ENCODE measurements around the gene AKR1E2.

The AKR1E2 gene

DNA sequence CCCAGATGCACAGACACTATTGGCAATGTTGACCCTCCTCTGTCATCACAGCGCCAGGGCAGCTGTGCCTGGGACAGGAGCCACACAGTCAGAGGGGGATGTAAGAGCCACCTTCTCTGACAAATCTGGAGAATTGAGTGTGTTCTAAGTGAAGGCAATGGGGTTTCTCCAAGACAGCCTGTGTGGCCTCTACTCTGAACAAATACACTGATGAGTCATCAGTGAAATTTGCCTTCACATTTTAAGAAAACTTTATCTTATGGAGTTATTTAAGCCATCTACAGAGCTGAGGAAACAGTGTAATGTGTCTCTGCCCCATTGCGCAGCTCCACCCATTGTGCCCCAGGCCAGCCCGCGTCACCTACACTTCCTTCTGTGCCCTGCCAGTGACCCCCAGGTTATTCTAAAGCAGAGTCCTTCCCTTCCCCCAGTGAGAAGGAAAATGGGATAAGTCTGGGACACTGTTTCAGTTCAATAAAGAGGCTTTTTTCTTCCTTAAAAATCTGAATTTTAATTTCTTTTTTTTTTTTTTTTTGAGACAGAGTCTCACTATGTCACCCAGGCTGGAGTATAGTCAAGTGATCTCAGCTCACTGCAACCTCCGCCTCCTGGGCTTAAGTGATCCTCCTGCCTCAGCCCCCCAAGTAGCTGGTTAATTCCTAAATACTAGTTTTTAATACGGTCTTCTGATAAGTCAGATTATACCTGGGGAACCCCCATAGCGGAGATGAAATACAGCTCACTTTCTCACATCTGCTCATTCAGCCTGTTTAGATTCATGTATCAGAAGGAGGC is 21.8 kb downstream of the AKR1E2 start:
- no peak for DNase-seq

DNA sequence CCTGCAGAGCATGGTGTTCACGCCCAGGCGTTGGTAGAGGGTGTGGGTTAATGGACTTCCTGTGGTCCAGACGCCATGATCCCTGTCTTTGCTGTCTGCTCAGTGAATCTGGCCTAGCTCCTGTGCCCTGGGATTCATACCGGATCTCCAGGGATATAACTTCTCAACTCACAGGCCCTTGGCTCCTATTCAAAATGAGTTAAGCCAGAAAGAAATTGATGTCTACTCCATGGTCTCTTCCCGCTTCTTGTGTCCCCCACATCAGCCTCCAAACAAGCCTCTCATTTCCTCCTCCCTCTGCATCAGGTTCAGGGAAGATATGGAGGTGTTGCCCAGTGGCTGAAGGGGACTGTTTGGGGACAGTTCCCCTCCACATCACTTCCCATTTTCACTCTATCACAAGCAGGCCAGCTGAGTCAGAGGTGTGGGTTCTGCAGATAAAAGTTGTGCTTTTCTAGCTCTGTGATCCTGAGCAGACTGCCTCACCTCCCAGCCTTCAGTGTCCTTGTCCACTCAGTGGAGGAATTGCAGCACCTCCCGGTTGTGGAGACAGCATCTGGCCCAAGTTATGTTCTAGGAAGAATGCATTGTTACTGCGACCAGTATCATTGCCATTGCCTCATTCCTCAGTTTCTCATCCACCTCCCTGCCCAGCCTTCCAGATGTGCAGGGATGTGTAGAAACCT is 22.5 kb downstream of the AKR1E2 start:
- no peak for DNase-seq

GRCh38 chr10:4849042-4849402 is 23.0 kb downstream of the AKR1E2 start:
- DNase-seq: no peak

DNA sequence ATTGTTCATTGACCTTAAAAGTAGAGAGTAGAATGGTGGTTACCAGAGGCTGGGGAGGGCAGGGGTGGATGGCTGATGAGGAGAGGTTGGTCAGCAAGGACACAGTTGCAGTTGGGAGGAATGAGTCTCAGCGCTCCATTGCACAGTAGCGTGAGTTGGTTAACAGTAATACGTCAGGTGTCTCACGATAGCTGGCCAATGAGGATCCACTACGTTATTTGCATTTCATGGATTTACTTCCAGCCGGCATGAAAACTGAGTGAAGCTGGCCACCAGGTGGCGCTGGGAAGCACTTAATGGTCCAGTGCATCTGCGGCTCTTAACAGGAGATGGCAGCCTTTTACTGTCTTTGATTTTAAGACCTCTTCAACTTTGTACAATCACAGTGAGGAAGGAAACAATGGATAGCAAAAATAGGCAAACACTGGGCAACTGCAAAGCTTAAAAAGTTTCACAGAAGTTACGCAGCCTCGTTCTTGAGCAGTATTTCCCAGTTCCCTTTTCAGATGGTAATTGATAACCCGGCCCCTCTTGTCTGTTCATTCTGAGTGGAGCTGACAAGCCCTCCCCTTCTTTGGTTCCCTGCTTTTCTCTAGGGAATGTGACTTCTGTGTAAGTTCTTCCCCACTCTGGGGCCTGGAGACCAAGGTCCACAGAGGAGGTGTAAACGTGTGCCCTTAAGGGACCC is 23.7 kb downstream of the AKR1E2 start:
- DNase-seq: peak; percentile 53

GRCh38 chr10:4850397-4850796 is 24.4 kb downstream of the AKR1E2 start:
- DNase-seq: no peak

DNA sequence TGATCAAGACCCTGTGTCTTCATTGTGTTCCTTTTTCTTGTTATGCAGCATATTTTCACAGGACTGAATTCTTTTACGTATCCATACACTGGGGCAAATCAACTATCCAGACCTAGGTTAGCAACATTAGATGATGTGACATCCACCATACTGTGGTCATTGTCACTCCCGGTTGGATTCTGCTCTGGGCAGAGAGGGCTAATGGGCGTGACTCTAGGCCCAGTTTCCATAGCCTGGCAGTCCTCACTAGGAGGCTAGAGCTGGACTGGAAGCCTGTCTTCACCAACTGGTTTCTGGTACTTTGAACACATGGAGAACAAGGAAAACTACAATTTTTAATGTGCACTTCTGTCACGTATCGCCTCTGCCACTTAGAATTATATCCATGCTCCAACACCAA is 25.2 kb downstream of the AKR1E2 start:
- no peak for DNase-seq

GRCh38 chr10:4851846-4852245 is 25.8 kb downstream of the AKR1E2 start:
- DNase-seq: no peak

DNA sequence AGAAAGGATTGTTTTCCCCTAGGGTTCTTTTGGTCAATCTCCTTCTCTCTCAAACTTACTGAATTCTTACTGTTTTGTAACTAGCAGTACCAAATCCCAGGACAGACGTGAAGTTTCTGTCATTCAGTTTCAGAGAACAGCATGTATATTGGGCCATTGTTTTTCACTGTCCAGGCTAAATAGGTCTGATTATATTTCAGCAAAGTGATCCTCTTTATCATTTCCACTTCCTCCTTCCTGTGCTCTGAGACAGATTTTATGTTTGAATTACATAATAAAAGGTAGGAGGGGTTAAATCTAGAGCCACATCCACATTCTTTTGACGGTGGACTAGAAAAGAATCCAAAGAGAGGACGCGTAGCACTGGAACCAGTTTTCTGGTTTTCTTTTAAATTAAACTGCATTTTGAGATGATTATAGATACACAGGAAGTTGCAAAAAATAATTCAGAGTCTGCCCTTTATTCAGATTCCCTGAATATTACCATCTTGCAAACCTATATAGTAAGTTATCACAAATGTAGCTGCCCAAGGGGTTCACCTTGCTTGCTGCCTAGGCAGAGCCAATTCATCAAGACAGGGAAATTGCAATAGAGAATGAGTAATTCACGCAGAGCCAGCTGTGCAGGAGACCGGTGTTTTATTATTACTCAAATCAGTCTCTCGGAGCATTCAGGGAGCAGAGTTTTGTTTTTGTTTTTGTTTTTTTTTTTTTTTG is 40.1 kb downstream of the AKR1E2 start:
- no peak for DNase-seq

DNA sequence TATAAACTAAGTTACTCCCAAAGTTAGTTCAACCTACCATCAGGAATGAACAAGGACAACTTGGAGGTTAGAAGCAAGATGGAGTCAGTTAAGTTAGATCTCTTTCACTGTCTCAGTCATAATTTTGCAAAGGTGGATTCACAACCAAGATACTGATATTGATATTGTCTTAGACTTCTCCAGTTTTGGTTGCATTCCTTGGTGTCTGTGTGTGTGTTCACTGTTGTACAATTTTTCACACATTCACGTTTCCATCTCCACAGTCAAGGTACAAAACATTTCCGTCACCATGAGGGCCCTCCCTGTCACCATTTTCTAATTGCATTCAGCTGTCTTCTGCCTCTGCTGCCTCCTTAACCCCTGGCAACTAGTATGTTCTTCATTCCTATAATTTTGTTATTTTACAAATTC is 41.1 kb downstream of the AKR1E2 start:
- no peak for DNase-seq

DNA sequence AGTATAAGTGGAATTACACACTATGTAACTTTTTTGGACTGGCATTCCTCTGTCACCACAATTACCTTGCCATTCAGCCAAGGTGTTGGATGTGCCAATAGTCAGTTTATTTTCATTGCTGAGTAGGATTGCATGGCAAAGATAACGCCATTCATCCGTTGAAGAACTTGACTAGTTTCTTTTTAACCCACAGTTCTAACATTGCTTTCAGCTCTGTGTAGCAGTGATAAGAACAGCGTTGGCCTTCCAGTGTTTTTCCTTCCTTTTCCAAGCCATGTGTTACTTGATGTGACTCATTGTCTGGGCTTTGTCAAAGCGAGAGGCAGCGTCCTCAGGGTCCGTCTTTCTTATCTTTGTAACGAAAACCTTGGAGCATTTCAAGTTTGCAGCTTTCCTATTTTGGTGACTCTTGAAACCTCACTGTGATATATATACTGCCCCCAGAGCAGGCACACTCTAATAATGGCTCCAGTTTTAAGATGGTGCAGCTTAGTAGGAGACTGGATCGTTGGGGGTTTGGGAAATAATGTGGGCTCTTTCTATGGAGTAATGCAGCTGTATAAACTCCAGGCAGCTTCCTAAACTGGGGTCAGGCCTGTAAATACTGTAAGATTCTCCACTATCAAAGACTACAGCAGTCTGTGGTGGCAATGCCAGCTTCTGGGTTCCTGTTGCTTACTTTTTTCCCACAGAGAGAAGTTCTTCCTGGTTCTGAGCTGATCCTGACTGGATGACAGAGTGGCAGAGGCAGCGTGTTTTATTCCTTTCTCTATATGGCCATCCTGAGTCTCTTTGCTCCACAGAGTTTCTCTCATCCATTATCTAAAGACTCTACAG is 41.7 kb downstream of the AKR1E2 start:
- no peak for DNase-seq

GRCh38 chr10:4868357-4868657 is 42.3 kb downstream of the AKR1E2 start:
- DNase-seq: no peak

DNA sequence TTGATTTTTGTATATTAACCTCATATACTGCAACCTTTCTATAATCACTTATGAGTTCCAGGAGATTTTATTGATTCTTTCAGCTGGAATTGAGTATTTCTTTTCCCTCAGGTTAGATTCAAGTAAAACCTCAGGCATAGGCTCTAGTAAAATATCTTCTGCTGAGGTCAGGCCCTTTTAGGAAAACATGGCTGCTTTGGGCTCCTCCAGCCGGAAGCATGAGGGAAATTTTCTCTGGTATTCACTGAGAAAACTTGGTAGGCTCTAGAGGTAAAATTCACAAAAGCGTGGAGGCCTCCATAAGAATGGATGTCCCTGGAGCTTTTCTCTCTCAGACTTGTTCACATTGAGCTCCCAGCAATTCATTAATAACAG is 56.7 kb downstream of the AKR1E2 start:
- DNase-seq: no peak

- no peak for DNase-seq
Measured at GRCh38 chr10:4883079-4883739, 57.2 kb downstream of the AKR1E2 start.

DNA sequence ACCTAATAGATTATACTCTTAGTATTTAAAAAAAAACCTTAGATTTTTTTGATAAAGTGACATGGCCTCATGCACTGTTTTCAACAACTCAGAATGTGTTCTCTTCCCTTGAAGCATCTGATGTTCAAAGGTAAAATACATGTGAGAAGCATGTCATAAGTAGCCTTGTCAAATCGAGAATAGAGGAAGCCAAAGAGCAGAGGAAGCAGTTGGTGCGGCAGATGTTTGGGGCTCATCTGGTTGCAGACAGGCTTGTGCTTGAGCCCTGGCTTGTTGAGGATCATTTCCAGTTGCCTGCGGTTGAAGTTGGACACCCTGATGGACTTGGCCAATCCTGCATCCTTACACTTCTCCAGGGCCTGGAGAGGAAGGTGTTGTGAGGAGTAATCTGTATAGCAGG is 59.2 kb downstream of the AKR1E2 start:
- DNase-seq: no peak

- DNase-seq: no peak
Measured at GRCh38 chr10:4887501-4887900, 61.5 kb downstream of the AKR1E2 start.

- no peak for DNase-seq
Measured at GRCh38 chr10:4888236-4888635, 62.2 kb downstream of the AKR1E2 start.

- DNase-seq: no peak
Measured at GRCh38 chr10:4889959-4890358, 64.0 kb downstream of the AKR1E2 start.

- DNase-seq: no peak
Measured at GRCh38 chr10:4892681-4893080, 66.7 kb downstream of the AKR1E2 start.

- DNase-seq: no peak
Measured at GRCh38 chr10:4894335-4894734, 68.3 kb downstream of the AKR1E2 start.
